ENCODE results near the gene PRKD1. TPM values are rescaled to one million over a fixed set of nuclear protein-coding genes. Genes with fewer than 3 reads are reported as not detected.
A peak's percentile ranks its signal among the peaks of the same experiment; 100 is the strongest.
"Not testable (repeated sequence)": the region's sequence is repeated elsewhere in the genome, so short reads cannot be mapped to it uniquely, and the experiment has no call there.

Gene PRKD1
- total RNA-seq, 1 experiment from 2014 or later = 9.7 TPM

DNA sequence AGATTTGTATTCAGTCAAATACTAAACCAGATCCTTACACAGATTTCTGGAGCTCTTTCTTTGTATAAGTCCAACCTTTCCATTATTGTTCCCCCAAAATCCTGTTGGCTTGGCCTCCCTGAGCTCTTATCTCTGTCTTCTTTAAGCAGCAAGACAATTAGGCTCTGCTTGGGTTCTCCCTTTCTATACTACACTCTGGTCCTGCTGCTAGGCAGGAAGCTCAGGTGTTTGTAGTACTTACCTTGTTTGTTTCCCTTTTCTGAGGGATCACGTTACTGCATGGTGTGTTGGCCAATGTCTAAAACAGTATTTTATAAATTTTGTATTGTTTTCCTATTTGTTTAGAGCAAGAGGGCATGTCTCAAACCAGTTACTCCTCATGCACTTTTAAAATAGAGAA is 192.9 kb downstream of the PRKD1 start:
- intact Hi-C loops (cut with micrococcal nuclease; ENCODE audit: unreplicated experiment) = no loop called here
- H3K27ac Mint-ChIP-seq (ENCODE audit: unreplicated experiment) = no peak overlapping the region
- H3K4me1 Mint-ChIP-seq (ENCODE audit: low read depth, unreplicated experiment) = peaks cover 25% of the 10 kb centered on the region
- no peak for DNase-seq
- no peaks in the 10 kb centered on the region for H3K36me3 Mint-ChIP-seq (ENCODE audit: insufficient read depth, unreplicated experiment)
- no peak overlapping the region for H3K4me3 Mint-ChIP-seq (ENCODE audit: low read depth, unreplicated experiment)
- no peaks in the 10 kb centered on the region for H3K27me3 Mint-ChIP-seq (ENCODE audit: unreplicated experiment)
- CTCF ChIA-PET = interaction anchor here (0.5 kb wide), 1 partner anchor 70 kb away, joined by 4 read pairs; no protein-coding TSS in a partner anchor
- H3K9me3 Mint-ChIP-seq (ENCODE audit: low read depth, unreplicated experiment) = peaks cover 2% of the 10 kb centered on the region
- TF ChIP-seq CTCF (IDR thresholded peaks at IDR 0.05; ENCODE audit: unreplicated experiment) = no peak
- no TSS peak for BruUV-seq (replicated peaks)

- H3K9me3 Mint-ChIP-seq (ENCODE audit: low read depth, unreplicated experiment); H3K27ac Mint-ChIP-seq (ENCODE audit: unreplicated experiment); BruUV-seq (replicated peaks); intact Hi-C loops (cut with micrococcal nuclease; ENCODE audit: unreplicated experiment); H3K36me3 Mint-ChIP-seq (ENCODE audit: insufficient read depth, unreplicated experiment); H3K27me3 Mint-ChIP-seq (ENCODE audit: unreplicated experiment); H3K4me3 Mint-ChIP-seq (ENCODE audit: low read depth, unreplicated experiment); CTCF ChIA-PET; DNase-seq: not testable (repeated sequence)
- H3K4me1 Mint-ChIP-seq (ENCODE audit: low read depth, unreplicated experiment) = peaks cover 19% of the 10 kb centered on the region
These were observed 200.9 kb downstream of the PRKD1 start for GRCh38 chr14:29726560-29727331.

DNA sequence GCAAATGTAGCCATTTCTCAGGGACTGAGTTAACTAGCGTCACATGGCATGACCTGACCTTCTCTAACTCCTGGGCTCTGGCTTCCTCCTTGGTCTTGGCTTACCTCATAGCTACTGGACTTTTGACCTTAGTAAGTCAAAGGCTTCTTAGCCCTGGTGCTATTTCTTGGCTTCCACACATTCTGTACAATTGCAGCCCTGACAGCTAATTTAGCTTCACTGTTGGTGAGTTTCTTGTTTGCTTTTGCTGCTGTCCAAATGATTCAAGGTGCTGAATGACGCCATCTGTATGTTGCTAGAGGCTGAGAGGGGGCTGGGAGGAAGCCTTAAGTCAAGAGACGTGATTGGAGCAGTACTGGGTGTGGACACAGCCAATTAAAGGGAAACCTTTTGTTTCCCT is 202.7 kb downstream of the PRKD1 start:
- H3K9me3 Mint-ChIP-seq (ENCODE audit: low read depth, unreplicated experiment) = no peaks in the 10 kb centered on the region
- no peak overlapping the region for H3K27ac Mint-ChIP-seq (ENCODE audit: unreplicated experiment)

DNA sequence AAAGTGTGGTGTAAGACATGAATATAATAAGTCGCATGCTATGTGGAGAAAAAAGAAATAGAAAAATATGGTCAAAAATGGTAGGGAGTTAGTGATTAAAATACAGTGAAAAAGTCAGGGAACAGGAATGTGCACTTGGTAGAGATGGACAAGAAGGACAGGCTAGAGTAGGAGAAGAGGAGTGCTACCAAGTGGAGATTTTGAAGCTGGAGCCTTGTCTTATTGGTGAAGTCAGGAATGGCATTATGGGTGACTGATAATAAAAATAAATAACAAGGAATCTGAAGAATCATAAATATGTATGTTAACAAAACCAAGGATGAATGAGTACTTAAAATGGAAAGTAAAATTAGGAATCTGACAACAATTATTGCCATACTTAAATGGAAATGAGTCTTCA is 204.8 kb downstream of the PRKD1 start:
- H3K9me3 Mint-ChIP-seq (ENCODE audit: low read depth, unreplicated experiment) = no peaks in the 10 kb centered on the region
- no peaks in the 10 kb centered on the region for H3K27me3 Mint-ChIP-seq (ENCODE audit: unreplicated experiment)
- no peaks in the 10 kb centered on the region for H3K36me3 Mint-ChIP-seq (ENCODE audit: insufficient read depth, unreplicated experiment)
- no peak overlapping the region for H3K27ac Mint-ChIP-seq (ENCODE audit: unreplicated experiment)
- intact Hi-C loops (cut with micrococcal nuclease; ENCODE audit: unreplicated experiment) = no loop called here
- DNase-seq = no peak
- CTCF ChIA-PET = no interaction called here
- no peak for TF ChIP-seq CTCF (IDR thresholded peaks at IDR 0.05; ENCODE audit: unreplicated experiment)
- no peak overlapping the region for H3K4me3 Mint-ChIP-seq (ENCODE audit: low read depth, unreplicated experiment)
- H3K4me1 Mint-ChIP-seq (ENCODE audit: low read depth, unreplicated experiment) = peaks cover 19% of the 10 kb centered on the region
- no TSS peak for BruUV-seq (replicated peaks)

More for the DNA sequence above, 202.7 kb downstream of the PRKD1 start:
- peaks cover 19% of the 10 kb centered on the region for H3K4me1 Mint-ChIP-seq (ENCODE audit: low read depth, unreplicated experiment)
- peak; percentile 25 for DNase-seq
- H3K27me3 Mint-ChIP-seq (ENCODE audit: unreplicated experiment) = no peaks in the 10 kb centered on the region
- no TSS peak for BruUV-seq (replicated peaks)
- CTCF ChIA-PET = interaction anchor here (0.6 kb wide), 1 partner anchor 81 kb away, joined by 3 read pairs; no protein-coding TSS in a partner anchor
- intact Hi-C loops (cut with micrococcal nuclease; ENCODE audit: unreplicated experiment) = no loop called here
- TF ChIP-seq CTCF (IDR thresholded peaks at IDR 0.05; ENCODE audit: unreplicated experiment) = no peak
- no peak overlapping the region for H3K4me3 Mint-ChIP-seq (ENCODE audit: low read depth, unreplicated experiment)
- no peaks in the 10 kb centered on the region for H3K36me3 Mint-ChIP-seq (ENCODE audit: insufficient read depth, unreplicated experiment)

DNA sequence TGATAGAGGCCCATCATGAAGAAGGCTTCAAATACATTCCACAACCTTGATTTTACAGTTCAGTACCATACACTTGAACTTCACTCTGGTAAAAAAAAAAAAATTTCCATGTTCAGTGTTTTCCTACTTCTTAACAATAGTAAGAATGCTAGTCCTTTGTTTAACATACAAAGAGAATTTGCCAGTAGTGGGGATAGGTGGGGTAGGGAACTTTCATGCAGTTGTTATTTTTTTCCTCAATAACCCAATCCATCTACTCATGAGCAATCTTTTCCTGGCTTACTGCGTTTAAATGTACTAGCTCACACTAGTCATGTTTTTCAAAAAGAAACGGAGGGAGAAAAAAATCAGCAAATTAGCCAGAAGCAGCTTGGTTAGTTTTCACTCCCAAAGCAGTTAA is 206.1 kb downstream of the PRKD1 start:
- CTCF ChIA-PET = no interaction called here
- H3K27ac Mint-ChIP-seq (ENCODE audit: unreplicated experiment) = no peak overlapping the region
- DNase-seq = no peak
- no peak for TF ChIP-seq CTCF (IDR thresholded peaks at IDR 0.05; ENCODE audit: unreplicated experiment)
- intact Hi-C loops (cut with micrococcal nuclease; ENCODE audit: unreplicated experiment) = no loop called here
- no TSS peak for BruUV-seq (replicated peaks)
- H3K4me3 Mint-ChIP-seq (ENCODE audit: low read depth, unreplicated experiment) = no peak overlapping the region
- no peaks in the 10 kb centered on the region for H3K27me3 Mint-ChIP-seq (ENCODE audit: unreplicated experiment)
- no peaks in the 10 kb centered on the region for H3K9me3 Mint-ChIP-seq (ENCODE audit: low read depth, unreplicated experiment)
- H3K36me3 Mint-ChIP-seq (ENCODE audit: insufficient read depth, unreplicated experiment) = no peaks in the 10 kb centered on the region
- H3K4me1 Mint-ChIP-seq (ENCODE audit: low read depth, unreplicated experiment) = peaks cover 19% of the 10 kb centered on the region

All from Calu3 (cell line).